Fibroblast of skin of left biceps (primary cell): ENCODE results near the gene SLC22A12.
"Not testable (repeated sequence)": the region's sequence is repeated elsewhere in the genome, so short reads cannot be mapped to it uniquely, and the experiment has no call there.

ENCODE experiments used
- DNase-seq, 2 experiments: peaks; one replicate each; pipeline ENCODE4 v3.0.0-alpha.2; 2013; ENCODE audit warnings: low read depth in 2 of 2

Gene SLC22A12

GRCh38 chr11:64585150-64585549 lies 5.9 kb upstream of the SLC22A12 start:
- no peak for DNase-seq

GRCh38 chr11:64586366-64586765 lies 4.7 kb upstream of the SLC22A12 start:
- DNase-seq: no peak

GRCh38 chr11:64588701-64589100 lies 2.3 kb upstream of the SLC22A12 start:
- DNase-seq: no peak

- no peak for DNase-seq
These were observed 525 bp downstream of the SLC22A12 start for GRCh38 chr11:64591257-64592233.

- DNase-seq: no peak
These were observed 1.2 kb downstream of the SLC22A12 start for GRCh38 chr11:64592234-64592615.

- DNase-seq: no peak
These were observed 1.6 kb downstream of the SLC22A12 start for GRCh38 chr11:64592656-64593055.

- no peak for DNase-seq
These were observed 2.4 kb downstream of the SLC22A12 start for GRCh38 chr11:64593156-64594105.

GRCh38 chr11:64594159-64594939 lies 3.3 kb downstream of the SLC22A12 start:
- no peak for DNase-seq

GRCh38 chr11:64595922-64596321 lies 4.9 kb downstream of the SLC22A12 start:
- DNase-seq: not testable (repeated sequence)

- no peak for DNase-seq
These were observed 6.7 kb downstream of the SLC22A12 start for GRCh38 chr11:64597671-64598101.

GRCh38 chr11:64598106-64598796 lies 7.2 kb downstream of the SLC22A12 start:
- DNase-seq: no peak

- no peak for DNase-seq
These were observed 8.0 kb downstream of the SLC22A12 start for GRCh38 chr11:64598797-64599697.

- no peak for DNase-seq
These were observed 8.7 kb downstream of the SLC22A12 start for GRCh38 chr11:64599698-64600211.

- DNase-seq: no peak
These were observed 9.4 kb downstream of the SLC22A12 start for GRCh38 chr11:64600281-64600992.

GRCh38 chr11:64601605-64602465 lies 10.8 kb downstream of the SLC22A12 start:
- DNase-seq: no peak

GRCh38 chr11:64602466-64603070 lies 11.5 kb downstream of the SLC22A12 start:
- DNase-seq: no peak

- DNase-seq: no peak
These were observed 12.5 kb downstream of the SLC22A12 start for GRCh38 chr11:64603411-64604110.
